NCI-H1436 treated with DMSO at 0.1 percent for 48 hours (cell line): ENCODE measurements around the gene HIP1R.
"Not testable (repeated sequence)": the region's sequence is repeated elsewhere in the genome, so short reads cannot be mapped to it uniquely, and the experiment has no call there.

Experiments used
- DNase-seq: peaks from one replicate; lab custom pipeline; 2025; lab: John Stamatoyannopoulos, UW

The HIP1R gene

GRCh38 chr12:122874081-122874480 lies 38.8 kb downstream of the HIP1R start:
- DNase-seq, result no peak

GRCh38 chr12:122875590-122876220 lies 40.4 kb downstream of the HIP1R start:
- DNase-seq, result no peak

GRCh38 chr12:122876281-122876680 lies 41.0 kb downstream of the HIP1R start:
- DNase-seq, result not testable (repeated sequence)

DNA sequence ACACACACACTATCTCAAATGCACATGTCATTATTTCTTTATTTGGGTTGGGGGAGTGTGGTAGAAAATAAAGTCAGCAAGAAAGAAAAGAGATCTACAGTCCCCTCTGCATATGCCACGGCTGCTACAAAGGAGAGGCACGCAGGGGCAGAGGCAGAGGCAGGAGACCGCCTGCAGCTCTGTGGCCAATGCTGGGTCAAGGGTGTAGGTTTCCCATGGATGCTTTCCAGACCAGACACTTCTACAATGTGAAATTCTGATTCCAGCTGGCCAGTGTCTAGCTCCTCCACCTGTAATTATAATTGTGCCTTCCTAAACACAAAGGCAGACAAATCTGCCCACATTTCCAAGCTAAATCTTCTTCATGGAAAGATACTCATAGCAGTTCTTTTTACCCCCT lies 41.5 kb downstream of the HIP1R start:
- DNase-seq, result no peak

GRCh38 chr12:122878780-122879612 lies 43.7 kb downstream of the HIP1R start:
- DNase-seq, result no peak

- DNase-seq, result no peak
These were observed 45.0 kb downstream of the HIP1R start for GRCh38 chr12:122880155-122880667.

DNA sequence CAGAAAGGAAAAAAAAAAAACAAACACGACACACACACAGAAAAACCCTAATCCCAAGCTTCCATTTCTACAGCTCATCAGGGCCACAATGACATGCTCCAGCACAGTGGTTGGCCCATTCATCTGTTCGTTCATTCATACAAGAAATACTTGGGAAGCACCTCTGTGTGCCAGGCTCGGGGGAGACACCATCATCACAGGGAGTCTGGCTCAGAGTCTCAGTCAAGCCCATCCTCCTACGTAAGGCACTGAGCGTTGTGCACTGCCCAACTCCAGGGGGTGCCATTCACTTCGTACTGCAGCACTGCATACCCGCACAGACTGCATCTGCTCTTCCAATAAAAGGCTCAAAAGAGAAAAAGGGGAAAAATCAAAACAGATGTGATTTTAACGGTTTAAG lies 45.4 kb downstream of the HIP1R start:
- DNase-seq, result no peak

DNA sequence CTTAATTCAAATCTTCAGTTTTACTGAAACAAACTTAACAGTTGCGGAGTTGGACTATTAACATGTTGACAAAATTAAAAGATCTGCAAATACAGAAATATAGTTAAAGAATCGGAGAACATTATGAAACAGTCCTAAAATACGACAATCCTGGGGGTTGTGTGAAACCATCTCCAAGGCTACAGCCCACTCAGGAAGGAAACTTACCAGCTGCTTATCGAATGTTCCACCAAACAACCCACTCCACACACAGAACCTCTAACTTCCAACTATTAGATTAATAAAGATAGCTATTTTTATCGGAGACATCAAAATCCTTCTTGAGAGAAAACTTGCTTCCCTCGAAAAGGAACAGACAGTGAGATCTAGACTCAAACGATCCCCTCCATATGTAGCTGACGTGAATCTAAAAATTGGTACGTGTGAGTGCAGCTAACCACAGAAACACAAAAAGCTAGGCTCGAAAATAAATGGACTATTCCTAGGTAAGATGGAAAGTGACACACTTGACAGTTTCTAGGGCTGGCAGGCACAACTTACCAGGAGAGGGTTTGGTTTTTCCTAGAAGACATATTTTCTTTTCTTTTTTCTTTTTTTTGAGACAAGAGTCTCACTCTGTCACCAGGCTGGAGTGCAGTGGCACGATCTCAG lies 47.8 kb downstream of the HIP1R start:
- no peak for DNase-seq

- no peak for DNase-seq
These were observed 49.0 kb downstream of the HIP1R start for GRCh38 chr12:122884091-122884826.

DNA sequence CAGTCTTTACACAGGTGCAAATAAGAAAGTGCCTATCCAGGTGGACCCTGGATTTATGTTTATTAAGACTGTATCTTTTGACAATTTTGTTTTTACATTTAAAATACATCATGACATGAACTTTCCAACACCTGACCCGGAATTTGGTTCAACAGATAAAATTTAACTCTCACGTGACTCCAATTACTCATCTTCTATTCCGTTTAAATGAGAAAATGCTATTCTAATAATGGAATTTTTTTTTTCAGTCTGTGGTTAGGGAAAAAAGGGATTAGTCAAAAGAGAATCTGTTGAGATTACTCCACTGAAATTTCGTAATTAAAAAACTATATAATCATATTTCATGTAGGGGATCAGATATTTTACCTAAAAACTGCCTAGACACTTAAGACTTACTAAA lies 49.6 kb downstream of the HIP1R start:
- no peak for DNase-seq

DNA sequence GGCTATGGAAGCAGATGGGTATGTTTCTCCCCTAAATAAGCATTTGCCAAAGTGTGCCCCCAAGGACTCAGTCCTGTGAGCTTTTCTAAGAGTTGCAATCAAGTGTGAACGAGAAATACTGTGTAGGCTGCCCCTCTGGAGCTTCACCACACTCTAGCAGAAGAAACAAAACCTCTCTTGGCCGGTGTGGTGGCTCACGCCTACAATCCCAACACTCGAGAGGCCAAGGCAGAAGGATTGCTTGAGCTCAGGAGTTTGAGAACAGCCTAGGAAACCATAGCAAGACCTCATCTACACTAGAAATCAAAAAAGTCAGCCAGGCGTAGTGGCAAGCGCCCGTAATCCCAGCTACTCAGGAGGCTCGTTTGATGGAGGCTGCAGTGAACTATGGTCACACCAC lies 50.9 kb downstream of the HIP1R start:
- DNase-seq, result no peak

DNA sequence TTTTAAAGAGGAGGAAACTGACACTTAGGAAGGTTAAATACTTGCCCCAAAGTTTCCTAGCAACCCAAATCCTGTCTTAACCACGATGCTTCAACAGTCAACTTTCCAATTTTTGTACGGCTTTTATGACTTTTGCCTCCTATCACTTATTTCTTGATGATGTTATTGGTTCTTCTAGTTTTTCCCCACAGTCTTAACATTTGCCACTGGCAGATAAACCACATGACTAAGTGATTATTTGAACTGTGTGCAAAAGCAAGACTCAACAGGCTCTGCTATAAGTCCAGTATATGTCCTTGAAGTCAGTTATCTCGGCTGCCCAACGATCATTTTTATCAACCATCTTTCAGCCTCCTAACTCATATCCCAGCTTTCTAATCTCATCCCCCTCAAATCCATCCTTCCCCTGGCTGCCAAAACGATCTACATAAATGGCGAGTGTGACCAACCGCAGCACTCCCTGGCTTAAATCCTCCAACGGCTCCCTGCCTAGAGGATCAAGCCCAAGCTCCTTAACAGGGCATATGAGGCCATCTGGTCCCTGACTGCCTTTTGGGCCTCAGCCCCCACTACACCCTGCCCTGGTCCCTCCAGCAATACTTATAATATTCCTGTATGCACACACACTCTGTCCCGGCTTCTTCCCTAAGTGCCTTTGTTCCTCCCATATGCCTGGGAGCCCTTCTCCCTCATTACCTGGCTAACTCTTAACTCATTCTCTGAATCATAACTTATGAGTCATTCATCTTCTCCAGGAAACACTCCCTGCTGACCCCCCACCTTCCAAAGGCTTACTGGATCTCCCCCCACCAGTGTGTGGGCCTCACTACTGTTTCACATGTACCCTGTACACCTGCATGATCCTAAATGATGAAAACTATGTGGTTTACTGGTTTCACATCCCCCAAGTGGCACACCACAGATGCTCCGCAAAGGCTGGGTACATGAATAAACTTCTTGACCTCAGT lies 51.9 kb downstream of the HIP1R start:
- no peak for DNase-seq

GRCh38 chr12:122887819-122888212 lies 52.6 kb downstream of the HIP1R start:
- no peak for DNase-seq

DNA sequence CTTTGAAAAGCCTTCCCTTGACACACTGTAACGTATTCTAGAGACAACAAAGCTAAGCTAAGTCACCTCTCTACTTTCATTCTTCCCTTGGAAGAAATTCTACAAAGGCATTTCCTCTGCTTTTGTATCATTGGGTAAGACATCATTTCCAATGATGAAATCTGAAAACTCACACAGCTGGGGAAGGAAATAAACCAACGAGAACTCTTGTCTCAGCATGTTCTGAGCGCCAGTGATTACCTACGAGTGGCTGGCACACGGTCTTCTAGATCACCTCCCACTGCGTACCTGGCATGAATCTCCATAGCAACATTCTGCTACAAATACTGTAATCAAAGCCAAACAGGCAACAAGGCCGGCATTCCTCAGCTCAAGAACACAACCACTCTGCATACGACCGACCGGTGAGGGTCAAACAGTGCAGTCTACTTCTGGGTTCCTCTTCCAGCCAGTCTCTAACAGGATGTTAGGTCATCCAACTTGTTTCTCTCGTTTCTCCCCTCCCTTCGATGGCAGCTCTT lies 53.0 kb downstream of the HIP1R start:
- no peak for DNase-seq

DNA sequence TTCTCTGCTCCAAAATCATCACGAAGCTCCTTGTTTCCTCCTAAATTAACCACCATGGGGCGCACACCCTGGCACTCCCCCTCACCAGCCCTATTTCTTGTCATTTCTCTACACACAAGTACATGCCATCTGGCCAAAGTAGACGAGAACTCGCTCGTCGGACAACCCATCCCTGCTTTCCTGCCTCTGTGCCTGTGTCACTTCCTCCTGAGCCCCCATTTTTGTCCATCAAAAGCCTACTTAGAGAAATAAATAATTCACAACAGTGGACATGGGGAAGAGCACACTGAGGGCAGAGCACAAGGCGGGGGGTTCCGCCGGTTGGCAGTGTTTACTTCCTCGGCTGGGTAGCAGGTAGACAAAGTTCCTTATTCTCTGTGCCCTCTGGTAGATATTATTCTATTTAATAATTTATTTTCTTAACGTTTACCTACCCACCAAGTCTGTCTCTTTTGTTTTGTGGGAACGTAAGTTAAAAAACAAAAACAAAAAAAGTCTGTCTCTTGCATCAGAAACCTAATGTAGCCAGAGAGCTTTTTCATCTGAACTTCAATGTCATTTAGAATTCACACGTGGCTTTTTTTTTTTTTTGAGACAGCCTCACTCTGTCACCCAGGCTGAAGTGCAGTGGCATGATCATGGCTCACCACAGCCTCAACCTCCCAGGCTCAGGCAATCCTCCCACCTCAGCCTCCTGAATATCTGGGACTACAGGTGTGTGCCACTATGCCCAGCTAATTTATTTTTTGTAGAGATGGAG lies 54.7 kb downstream of the HIP1R start:
- no peak for DNase-seq

GRCh38 chr12:122891661-122892525 lies 56.6 kb downstream of the HIP1R start:
- DNase-seq, result no peak

DNA sequence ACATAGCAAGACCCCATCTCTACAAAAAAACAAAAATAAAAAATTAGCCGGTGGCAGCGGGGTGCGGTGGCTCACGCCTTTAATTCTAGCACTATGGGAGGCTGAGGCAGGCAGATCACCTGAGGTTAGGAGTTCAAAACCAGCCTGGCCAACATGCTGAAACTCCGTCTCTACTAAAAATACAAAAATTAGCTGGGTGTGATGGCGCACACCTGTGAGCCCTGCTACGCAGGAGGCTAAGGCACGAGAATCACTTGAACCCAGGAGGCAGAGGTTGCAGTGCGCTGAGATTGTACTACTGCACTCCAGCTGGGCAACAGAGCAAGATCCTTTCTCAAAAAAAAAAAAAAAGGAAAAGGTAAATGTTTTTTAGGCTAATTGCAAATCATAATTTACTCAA lies 57.5 kb downstream of the HIP1R start:
- DNase-seq, result not testable (repeated sequence)

GRCh38 chr12:122893208-122894153 lies 58.2 kb downstream of the HIP1R start:
- DNase-seq, result no peak
